Liver (tissue), 9 donors: ENCODE data around the gene RFC2. TPM values are rescaled to one million over a fixed set of nuclear protein-coding genes. Genes with fewer than 3 reads are reported as not detected.

Source experiments
- DNase-seq: peaks from one replicate; pipeline ENCODE4 v3.0.0-alpha.2; 2017; ENCODE audit warnings: low spot score
- H3K27ac ChIP-seq, 2 donors: one replicate each; pipeline ENCODE4 v1.7.0; 2013; ENCODE audit warnings: inconsistent platforms in 2 of 2, low read length in 2 of 2, control low read depth in 1 of 2, low read depth in 1 of 2, mild to moderate bottlenecking in 1 of 2
- H3K27me3 ChIP-seq, 4 donors: one replicate each; pipeline versions ENCODE4 v1.6.1 to v1.7.0; 2013; ENCODE audit warnings: low read length in 3 of 4, inconsistent platforms in 1 of 4, mild to moderate bottlenecking in 1 of 4, moderate library complexity in 1 of 4; ENCODE audit not compliant: control insufficient read depth in 4 of 4, insufficient read depth in 4 of 4
- H3K36me3 ChIP-seq, 4 donors: one replicate each; pipeline versions ENCODE4 v1.6.1 to v1.7.0; 2013; ENCODE audit warnings: low read length in 3 of 4, mild to moderate bottlenecking in 3 of 4, low read depth in 1 of 4, moderate library complexity in 1 of 4; ENCODE audit not compliant: control insufficient read depth in 4 of 4, insufficient read depth in 3 of 4
- H3K4me1 ChIP-seq, 4 donors: one replicate each; pipeline versions ENCODE4 v1.6.1 to v1.7.0; 2013; ENCODE audit warnings: low read length in 3 of 4, mild to moderate bottlenecking in 3 of 4, moderate library complexity in 1 of 4; ENCODE audit not compliant: control insufficient read depth in 4 of 4, insufficient read depth in 4 of 4
- H3K4me3 ChIP-seq, 3 donors: one replicate each; pipeline versions ENCODE4 v1.6.1 to v1.7.0; 2013; ENCODE audit warnings: low read length in 3 of 3, control low read depth in 1 of 3, low read depth in 1 of 3, mild to moderate bottlenecking in 1 of 3
- H3K9ac ChIP-seq, 2 donors: one replicate each; pipeline ENCODE4 v1.7.0; 2013; ENCODE audit warnings: low read length in 2 of 2, mild to moderate bottlenecking in 2 of 2, moderate library complexity in 2 of 2, control low read depth in 1 of 2, low read depth in 1 of 2
- H3K9me3 ChIP-seq, 4 donors: one replicate each; pipeline versions ENCODE4 v1.6.1 to v1.7.0; 2013; ENCODE audit warnings: low read length in 3 of 4; ENCODE audit not compliant: control insufficient read depth in 4 of 4
- EGR1 ChIP-seq, 2 donors: IDR thresholded peaks; 2 replicates each; pipeline ENCODE4 v1.6.1; 2016 to 2018; ENCODE audit warnings: antibody characterized with exemption in 2 of 2, low read depth in 2 of 2
- FOXA1 ChIP-seq: IDR thresholded peaks from 2 replicates; pipeline ENCODE4 v1.6.1; 2016; ENCODE audit warnings: antibody characterized with exemption
- FOXA2 ChIP-seq: IDR thresholded peaks from 2 replicates; pipeline ENCODE4 v1.6.1; 2016; ENCODE audit warnings: antibody characterized with exemption
- GABPA ChIP-seq, 2 donors: IDR thresholded peaks in 1 of 2; conservative IDR thresholded peaks in 1 of 2; 2 replicates each; pipeline ENCODE4 v1.6.1; 2016; ENCODE audit warnings: antibody characterized with exemption in 2 of 2, mild to moderate bottlenecking in 1 of 2, moderate library complexity in 1 of 2
- HNF4A ChIP-seq, 2 donors: conservative IDR thresholded peaks; 2 replicates each; pipeline ENCODE4 v1.6.1; 2016; ENCODE audit warnings: antibody characterized with exemption in 2 of 2, mild to moderate bottlenecking in 2 of 2
- HNF4G ChIP-seq: IDR thresholded peaks from 2 replicates; pipeline ENCODE4 v1.6.1; 2016; ENCODE audit warnings: antibody characterized with exemption
- JUND ChIP-seq, 2 donors: IDR thresholded peaks; 2 replicates each; pipeline ENCODE4 v1.6.1; 2016; ENCODE audit warnings: antibody characterized with exemption in 2 of 2
- RAD21 ChIP-seq, 2 donors: IDR thresholded peaks; 2 replicates each; pipeline ENCODE4 v1.6.1; 2016; ENCODE audit warnings: antibody characterized with exemption in 2 of 2, mild to moderate bottlenecking in 2 of 2
- RXRA ChIP-seq, 2 donors: IDR thresholded peaks; 2 replicates each; pipeline ENCODE4 v1.6.1; 2017 to 2018; ENCODE audit warnings: antibody characterized with exemption in 2 of 2, mild to moderate bottlenecking in 1 of 2
- SP1 ChIP-seq: IDR thresholded peaks from 2 replicates; pipeline ENCODE4 v1.6.1; 2018; ENCODE audit warnings: antibody characterized with exemption, mild to moderate bottlenecking
- TAF1 ChIP-seq: conservative IDR thresholded peaks from 2 replicates; pipeline ENCODE4 v1.6.1; 2016; ENCODE audit warnings: antibody characterized with exemption, mild to moderate bottlenecking
- WGBS: extraction: QIAGEN DNeasy Blood & Tissue Kit; methylation state at CpG from one replicate; pipeline ENCODE4 v1.1.7; 2013; 5-methylcytosine and 5-hydroxymethylcytosine counted together
- polyA plus RNA-seq, 2 donors: library from polyadenylated mRNA; stranded (reverse) in 1 of 2; unstranded in 1 of 2; fragments of 200-250 nt in 1 of 2; fragments of >200 nt in 1 of 2; fragmentation: Nextera tagmentation in 1 of 2; extraction: Ambion mirVana in 1 of 2; gene quantifications; one replicate each; pipeline versions ENCODE4 v1.2.1 to v1.2.3, GENCODE V29; 2013 to 2015
- total RNA-seq, 2 donors: library from RNA; depleted of rRNA; stranded (reverse); fragments of >200 nt; gene quantifications; one replicate each; pipeline ENCODE4 v1.2.3, GENCODE V29; 2014
- TF ChIP-seq, protein P1 (sequence below): IDR thresholded peaks from 2 replicates; pipeline ENCODE4 v1.6.1; 2016; ENCODE audit warnings: antibody characterized with exemption, mild to moderate bottlenecking
- TF ChIP-seq, protein P2 (sequence below): IDR thresholded peaks from 2 replicates; pipeline ENCODE4 v1.6.1; 2016; ENCODE audit warnings: antibody characterized with exemption
- TF ChIP-seq, protein P3 (sequence below): IDR thresholded peaks from 2 replicates; pipeline ENCODE4 v1.6.1; 2016; ENCODE audit warnings: antibody characterized with exemption
- TF ChIP-seq, protein P4 (sequence below): fragments of 150-350 bp; IDR thresholded peaks from 2 replicates; pipeline ENCODE4 v1.5.1; 2017; ENCODE audit warnings: improper control_type of control experiment, low read depth, low read length; ENCODE audit not compliant: missing input control
- TF ChIP-seq, protein P5 (sequence below): IDR thresholded peaks from 2 replicates; pipeline ENCODE4 v1.6.1; 2016; ENCODE audit warnings: antibody characterized with exemption
- donor health status: healthy.
- donor health status: healthy.
- donor health status: healthy.
- donor health status: healthy.
- donor health status: healthy.

The RFC2 gene
- total and polyA plus RNA-seq, 4 donors, result 12.8 to 23.8 (median 14.8) TPM

DNA sequence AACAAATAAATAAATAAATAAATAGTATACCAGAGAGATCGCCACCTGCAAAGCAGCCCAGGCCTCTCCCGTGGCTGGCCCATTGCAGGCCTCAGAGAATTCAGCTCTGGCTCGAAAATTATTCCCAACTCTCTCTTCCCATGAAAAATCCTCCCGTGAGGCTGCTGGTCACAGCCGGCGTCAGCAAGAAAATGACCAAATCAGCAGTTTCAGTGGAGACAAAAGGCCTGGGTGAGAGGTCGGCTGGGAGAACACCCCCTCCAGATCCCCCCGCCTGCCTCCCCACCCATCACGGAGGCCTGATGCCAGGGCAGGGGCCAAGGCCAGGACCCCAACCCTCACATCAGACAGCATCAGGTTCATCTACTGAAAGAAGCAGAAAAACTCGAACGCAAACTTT, 31.9 kb upstream of the RFC2 start:
- DNase-seq, result no peak
- TF ChIP-seq EGR1 (IDR thresholded peaks at IDR 0.05; ENCODE audit: low read depth in 2 of 2) (no peak), SP1 (no peak), GABPA (IDR thresholded peaks at IDR 0.05 in 1 of 2, conservative IDR thresholded peaks at IDR 0.05 in 1 of 2) (no peak), JUND (IDR thresholded peaks at IDR 0.05) (no peak)
- TF ChIP-seq, protein P1, sequence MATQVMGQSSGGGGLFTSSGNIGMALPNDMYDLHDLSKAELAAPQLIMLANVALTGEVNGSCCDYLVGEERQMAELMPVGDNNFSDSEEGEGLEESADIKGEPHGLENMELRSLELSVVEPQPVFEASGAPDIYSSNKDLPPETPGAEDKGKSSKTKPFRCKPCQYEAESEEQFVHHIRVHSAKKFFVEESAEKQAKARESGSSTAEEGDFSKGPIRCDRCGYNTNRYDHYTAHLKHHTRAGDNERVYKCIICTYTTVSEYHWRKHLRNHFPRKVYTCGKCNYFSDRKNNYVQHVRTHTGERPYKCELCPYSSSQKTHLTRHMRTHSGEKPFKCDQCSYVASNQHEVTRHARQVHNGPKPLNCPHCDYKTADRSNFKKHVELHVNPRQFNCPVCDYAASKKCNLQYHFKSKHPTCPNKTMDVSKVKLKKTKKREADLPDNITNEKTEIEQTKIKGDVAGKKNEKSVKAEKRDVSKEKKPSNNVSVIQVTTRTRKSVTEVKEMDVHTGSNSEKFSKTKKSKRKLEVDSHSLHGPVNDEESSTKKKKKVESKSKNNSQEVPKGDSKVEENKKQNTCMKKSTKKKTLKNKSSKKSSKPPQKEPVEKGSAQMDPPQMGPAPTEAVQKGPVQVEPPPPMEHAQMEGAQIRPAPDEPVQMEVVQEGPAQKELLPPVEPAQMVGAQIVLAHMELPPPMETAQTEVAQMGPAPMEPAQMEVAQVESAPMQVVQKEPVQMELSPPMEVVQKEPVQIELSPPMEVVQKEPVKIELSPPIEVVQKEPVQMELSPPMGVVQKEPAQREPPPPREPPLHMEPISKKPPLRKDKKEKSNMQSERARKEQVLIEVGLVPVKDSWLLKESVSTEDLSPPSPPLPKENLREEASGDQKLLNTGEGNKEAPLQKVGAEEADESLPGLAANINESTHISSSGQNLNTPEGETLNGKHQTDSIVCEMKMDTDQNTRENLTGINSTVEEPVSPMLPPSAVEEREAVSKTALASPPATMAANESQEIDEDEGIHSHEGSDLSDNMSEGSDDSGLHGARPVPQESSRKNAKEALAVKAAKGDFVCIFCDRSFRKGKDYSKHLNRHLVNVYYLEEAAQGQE, result no peak
- TF ChIP-seq, protein P2, sequence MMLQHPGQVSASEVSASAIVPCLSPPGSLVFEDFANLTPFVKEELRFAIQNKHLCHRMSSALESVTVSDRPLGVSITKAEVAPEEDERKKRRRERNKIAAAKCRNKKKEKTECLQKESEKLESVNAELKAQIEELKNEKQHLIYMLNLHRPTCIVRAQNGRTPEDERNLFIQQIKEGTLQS, result no peak
- TF ChIP-seq, protein P3, sequence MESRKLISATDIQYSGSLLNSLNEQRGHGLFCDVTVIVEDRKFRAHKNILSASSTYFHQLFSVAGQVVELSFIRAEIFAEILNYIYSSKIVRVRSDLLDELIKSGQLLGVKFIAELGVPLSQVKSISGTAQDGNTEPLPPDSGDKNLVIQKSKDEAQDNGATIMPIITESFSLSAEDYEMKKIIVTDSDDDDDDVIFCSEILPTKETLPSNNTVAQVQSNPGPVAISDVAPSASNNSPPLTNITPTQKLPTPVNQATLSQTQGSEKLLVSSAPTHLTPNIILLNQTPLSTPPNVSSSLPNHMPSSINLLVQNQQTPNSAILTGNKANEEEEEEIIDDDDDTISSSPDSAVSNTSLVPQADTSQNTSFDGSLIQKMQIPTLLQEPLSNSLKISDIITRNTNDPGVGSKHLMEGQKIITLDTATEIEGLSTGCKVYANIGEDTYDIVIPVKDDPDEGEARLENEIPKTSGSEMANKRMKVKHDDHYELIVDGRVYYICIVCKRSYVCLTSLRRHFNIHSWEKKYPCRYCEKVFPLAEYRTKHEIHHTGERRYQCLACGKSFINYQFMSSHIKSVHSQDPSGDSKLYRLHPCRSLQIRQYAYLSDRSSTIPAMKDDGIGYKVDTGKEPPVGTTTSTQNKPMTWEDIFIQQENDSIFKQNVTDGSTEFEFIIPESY, result no peak
- no peaks in the 10 kb centered on the region for H3K9me3 ChIP-seq
- no peak overlapping the region for H3K27ac ChIP-seq
- peaks cover 2 to 20% (median 5%) of the 10 kb centered on the region in 4 donors for H3K4me1 ChIP-seq
- 84% methylated on average over 11 of the region's 11 CpGs for WGBS
- no peak overlapping the region for H3K4me3 ChIP-seq
- no peak overlapping the region for H3K9ac ChIP-seq
- no peaks in the 10 kb centered on the region for H3K36me3 ChIP-seq
- H3K27me3 ChIP-seq, result no peaks in the 10 kb centered on the region

DNA sequence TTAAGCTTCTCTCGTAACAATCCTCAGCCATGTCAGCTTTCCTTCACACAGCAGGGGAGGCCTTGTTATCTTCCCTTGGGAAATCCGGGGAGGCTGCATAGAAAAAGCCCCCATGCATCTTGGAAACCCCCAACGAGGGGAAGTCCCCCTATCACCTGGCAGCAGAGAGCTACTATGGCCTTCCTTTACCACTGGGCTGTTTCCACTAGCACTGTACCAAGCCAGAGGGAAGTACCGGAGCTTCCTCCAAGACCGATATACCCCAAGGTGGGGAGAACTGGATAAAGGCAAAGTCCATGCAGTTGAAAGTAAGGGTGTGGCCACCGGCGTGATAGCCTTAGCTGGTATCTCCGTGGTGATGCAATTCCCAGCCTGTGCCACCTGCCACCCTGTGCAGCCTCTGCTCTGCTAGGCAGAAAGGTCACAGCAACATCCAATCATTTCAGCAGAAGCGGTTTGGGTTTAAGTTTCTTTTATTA, 30.6 kb upstream of the RFC2 start:
- TF ChIP-seq RAD21 (IDR thresholded peaks at IDR 0.05) (no peak), FOXA2 (no peak), JUND (IDR thresholded peaks at IDR 0.05) (no peak), HNF4A (conservative IDR thresholded peaks at IDR 0.05) (peak in 1 of 2 donors; percentile 22), HNF4G (peak; percentile 18), SP1 (peak; percentile 25), FOXA1 (no peak), GABPA (IDR thresholded peaks at IDR 0.05 in 1 of 2, conservative IDR thresholded peaks at IDR 0.05 in 1 of 2) (no peak), TAF1 (no peak), RXRA (IDR thresholded peaks at IDR 0.05) (no peak)
- TF ChIP-seq, protein P4, sequence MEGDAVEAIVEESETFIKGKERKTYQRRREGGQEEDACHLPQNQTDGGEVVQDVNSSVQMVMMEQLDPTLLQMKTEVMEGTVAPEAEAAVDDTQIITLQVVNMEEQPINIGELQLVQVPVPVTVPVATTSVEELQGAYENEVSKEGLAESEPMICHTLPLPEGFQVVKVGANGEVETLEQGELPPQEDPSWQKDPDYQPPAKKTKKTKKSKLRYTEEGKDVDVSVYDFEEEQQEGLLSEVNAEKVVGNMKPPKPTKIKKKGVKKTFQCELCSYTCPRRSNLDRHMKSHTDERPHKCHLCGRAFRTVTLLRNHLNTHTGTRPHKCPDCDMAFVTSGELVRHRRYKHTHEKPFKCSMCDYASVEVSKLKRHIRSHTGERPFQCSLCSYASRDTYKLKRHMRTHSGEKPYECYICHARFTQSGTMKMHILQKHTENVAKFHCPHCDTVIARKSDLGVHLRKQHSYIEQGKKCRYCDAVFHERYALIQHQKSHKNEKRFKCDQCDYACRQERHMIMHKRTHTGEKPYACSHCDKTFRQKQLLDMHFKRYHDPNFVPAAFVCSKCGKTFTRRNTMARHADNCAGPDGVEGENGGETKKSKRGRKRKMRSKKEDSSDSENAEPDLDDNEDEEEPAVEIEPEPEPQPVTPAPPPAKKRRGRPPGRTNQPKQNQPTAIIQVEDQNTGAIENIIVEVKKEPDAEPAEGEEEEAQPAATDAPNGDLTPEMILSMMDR, result no peak
- TF ChIP-seq, protein P2, result peak; percentile 54
- TF ChIP-seq, protein P5, sequence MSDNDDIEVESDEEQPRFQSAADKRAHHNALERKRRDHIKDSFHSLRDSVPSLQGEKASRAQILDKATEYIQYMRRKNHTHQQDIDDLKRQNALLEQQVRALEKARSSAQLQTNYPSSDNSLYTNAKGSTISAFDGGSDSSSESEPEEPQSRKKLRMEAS, result no peak
- TF ChIP-seq, protein P1, result no peak
- WGBS, result 42% methylated on average over 9 of the region's 9 CpGs
- Histone ChIP-seq H3K36me3 (no peaks in the 10 kb centered on the region), H3K9me3 (no peaks in the 10 kb centered on the region), H3K27me3 (no peaks in the 10 kb centered on the region), H3K9ac (no peak overlapping the region), H3K4me3 (no peak overlapping the region), H3K4me1 (peaks cover 2 to 9% (median 4%) of the 10 kb centered on the region in 4 donors), H3K27ac (no peak overlapping the region)
- no peak for DNase-seq
